ENCODE results near the gene RPS18.
"Not testable (repeated sequence)": the region's sequence is repeated elsewhere in the genome, so short reads cannot be mapped to it uniquely, and the experiment has no call there.

Gene RPS18

GRCh38 chr6:33272275-33273128 lies 627 bp downstream of the RPS18 start:
- H3K4me3 ChIP-seq (ENCODE audit: low read length): peak overlapping the region; percentile 79
- WGBS: 4% methylated on average over 19 of the region's 22 CpGs
- H3K9ac ChIP-seq (ENCODE audit: low read depth, low read length): peak overlapping the region; percentile 97
- H3K36me3 ChIP-seq (ENCODE audit: insufficient read depth, low read length): peaks cover 68% of the 10 kb centered on the region
- peaks cover 17% of the 10 kb centered on the region for H3K4me1 ChIP-seq (ENCODE audit: insufficient read depth, low read length)
- no peaks in the 10 kb centered on the region for H3K27me3 ChIP-seq (ENCODE audit: insufficient read depth, low read length)
- H3K9me3 ChIP-seq (ENCODE audit: insufficient read depth, low read depth, low read length): no peaks in the 10 kb centered on the region
- peak overlapping the region; percentile 97 for H3K27ac ChIP-seq (ENCODE audit: low read depth, low read length)

GRCh38 chr6:33273129-33273923 lies 1.5 kb downstream of the RPS18 start:
- Histone ChIP-seq H3K4me1 (ENCODE audit: insufficient read depth, low read length) (peaks cover 17% of the 10 kb centered on the region), H3K9me3 (ENCODE audit: insufficient read depth, low read depth, low read length) (no peaks in the 10 kb centered on the region), H3K4me3 (ENCODE audit: low read length) (peak overlapping the region; percentile 79), H3K27ac (ENCODE audit: low read depth, low read length) (peak overlapping the region; percentile 97), H3K36me3 (ENCODE audit: insufficient read depth, low read length) (peaks cover 60% of the 10 kb centered on the region), H3K27me3 (ENCODE audit: insufficient read depth, low read length) (no peaks in the 10 kb centered on the region), H3K9ac (ENCODE audit: low read depth, low read length) (peak overlapping the region; percentile 97)
- WGBS: 56% methylated on average over 11 of the region's 11 CpGs

DNA sequence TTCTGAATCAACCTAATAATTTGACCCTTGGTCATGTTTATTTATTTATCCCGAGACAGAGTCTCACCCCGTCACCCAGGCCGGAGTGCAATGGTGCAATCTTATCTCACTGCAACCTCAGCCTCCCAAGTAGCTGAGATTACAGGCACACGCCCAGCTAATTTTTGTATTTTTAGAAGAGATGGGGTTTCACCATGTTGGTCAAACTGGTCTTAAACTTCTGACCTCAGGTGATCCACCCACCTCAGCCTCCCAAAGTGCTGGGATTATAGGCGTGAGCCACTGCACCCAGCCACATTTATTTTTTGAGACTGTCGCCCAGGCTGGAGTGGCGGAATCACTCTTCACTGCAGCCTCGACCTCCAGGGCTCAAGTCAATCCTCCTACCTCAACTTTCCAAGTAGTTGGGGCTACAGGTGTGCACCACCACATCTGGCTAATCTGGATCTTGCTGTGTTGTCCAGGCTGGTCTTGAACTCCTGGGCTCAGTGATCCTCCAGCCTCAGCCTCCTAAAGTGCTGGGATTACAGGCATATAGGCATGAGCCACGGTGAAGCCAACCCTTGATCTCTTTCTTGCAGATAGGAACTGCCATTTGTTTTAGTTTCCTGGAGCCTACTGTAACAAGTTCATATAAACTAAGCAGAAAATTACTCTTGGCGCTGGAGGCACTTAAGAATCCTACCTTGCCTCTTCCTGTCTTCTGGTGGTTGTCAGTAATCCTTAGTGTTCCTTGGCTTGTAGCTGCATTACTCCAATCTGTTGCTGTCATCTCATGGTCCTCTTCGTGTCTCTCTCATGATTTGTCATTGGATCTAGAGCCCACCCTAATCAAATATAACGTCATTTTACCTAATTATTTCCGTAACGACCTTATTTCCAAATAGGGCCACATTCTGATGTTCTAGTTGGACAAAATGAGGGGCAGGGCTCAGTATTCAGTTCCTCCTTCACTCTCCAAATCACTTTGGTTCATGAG lies 2.3 kb downstream of the RPS18 start:
- H3K9ac ChIP-seq (ENCODE audit: low read depth, low read length): peak overlapping the region; percentile 97
- 82% methylated on average over 14 of the region's 14 CpGs for WGBS
- no peaks in the 10 kb centered on the region for H3K27me3 ChIP-seq (ENCODE audit: insufficient read depth, low read length)
- peak overlapping the region; percentile 79 for H3K4me3 ChIP-seq (ENCODE audit: low read length)
- H3K36me3 ChIP-seq (ENCODE audit: insufficient read depth, low read length): peaks cover 59% of the 10 kb centered on the region
- peak overlapping the region; percentile 97 for H3K27ac ChIP-seq (ENCODE audit: low read depth, low read length)
- H3K9me3 ChIP-seq (ENCODE audit: insufficient read depth, low read depth, low read length): no peaks in the 10 kb centered on the region
- peaks cover 17% of the 10 kb centered on the region for H3K4me1 ChIP-seq (ENCODE audit: insufficient read depth, low read length)

DNA sequence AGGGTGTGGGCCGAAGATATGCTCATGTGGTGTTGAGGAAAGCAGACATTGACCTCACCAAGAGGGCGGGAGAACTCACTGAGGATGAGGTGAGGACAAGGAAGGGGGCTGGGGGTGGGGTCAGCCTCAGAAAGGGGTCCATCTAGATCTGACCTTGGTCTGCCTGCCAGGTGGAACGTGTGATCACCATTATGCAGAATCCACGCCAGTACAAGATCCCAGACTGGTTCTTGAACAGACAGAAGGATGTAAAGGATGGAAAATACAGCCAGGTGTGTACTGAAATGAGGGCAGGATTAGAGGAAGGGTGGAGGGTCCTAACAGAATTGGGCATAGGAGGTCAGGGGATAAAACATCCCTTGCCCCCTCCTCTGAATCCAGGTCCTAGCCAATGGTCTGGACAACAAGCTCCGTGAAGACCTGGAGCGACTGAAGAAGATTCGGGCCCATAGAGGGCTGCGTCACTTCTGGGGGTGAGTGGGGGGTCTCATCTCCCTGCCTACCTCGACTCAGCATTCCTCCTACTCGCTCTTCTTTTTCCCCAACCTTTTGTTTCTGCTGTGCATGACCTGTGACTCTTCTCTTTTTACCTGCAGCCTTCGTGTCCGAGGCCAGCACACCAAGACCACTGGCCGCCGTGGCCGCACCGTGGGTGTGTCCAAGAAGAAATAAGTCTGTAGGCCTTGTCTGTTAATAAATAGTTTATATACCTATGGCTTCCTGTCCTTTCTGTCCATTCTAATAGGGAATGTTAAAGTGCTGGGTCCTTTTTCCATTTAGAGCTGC lies 4.1 kb downstream of the RPS18 start:
- peak overlapping the region; percentile 97 for H3K27ac ChIP-seq (ENCODE audit: low read depth, low read length)
- peaks cover 68% of the 10 kb centered on the region for H3K36me3 ChIP-seq (ENCODE audit: insufficient read depth, low read length)
- H3K4me3 ChIP-seq (ENCODE audit: low read length): peak overlapping the region; percentile 79
- H3K27me3 ChIP-seq (ENCODE audit: insufficient read depth, low read length); H3K9me3 ChIP-seq (ENCODE audit: insufficient read depth, low read depth, low read length): not testable (repeated sequence)
- WGBS: 76% methylated on average over 12 of the region's 16 CpGs
- H3K4me1 ChIP-seq (ENCODE audit: insufficient read depth, low read length): peaks cover 21% of the 10 kb centered on the region
- H3K9ac ChIP-seq (ENCODE audit: low read depth, low read length): peak overlapping the region; percentile 97

DNA sequence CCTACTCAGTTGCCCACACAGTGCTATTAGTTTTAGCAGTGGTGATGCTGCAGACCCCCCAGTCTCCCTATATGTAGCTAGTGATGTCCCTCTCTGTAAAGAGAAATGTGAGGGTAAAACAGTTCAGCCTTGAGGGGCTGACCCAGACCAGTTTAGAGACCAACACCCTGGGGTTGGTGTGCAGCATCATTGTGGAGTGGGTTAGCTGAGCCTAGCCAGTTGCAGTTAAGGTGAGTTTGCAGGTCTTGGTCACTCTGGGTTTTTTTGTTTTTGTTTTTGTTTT lies 4.6 kb downstream of the RPS18 start:
- peak overlapping the region; percentile 79 for H3K4me3 ChIP-seq (ENCODE audit: low read length)
- H3K9me3 ChIP-seq (ENCODE audit: insufficient read depth, low read depth, low read length): no peaks in the 10 kb centered on the region
- peak overlapping the region; percentile 97 for H3K27ac ChIP-seq (ENCODE audit: low read depth, low read length)
- H3K4me1 ChIP-seq (ENCODE audit: insufficient read depth, low read length): peaks cover 21% of the 10 kb centered on the region
- peaks cover 73% of the 10 kb centered on the region for H3K36me3 ChIP-seq (ENCODE audit: insufficient read depth, low read length)
- H3K27me3 ChIP-seq (ENCODE audit: insufficient read depth, low read length): no peaks in the 10 kb centered on the region
- peak overlapping the region; percentile 97 for H3K9ac ChIP-seq (ENCODE audit: low read depth, low read length)

GRCh38 chr6:33276864-33277662 lies 5.2 kb downstream of the RPS18 start, which contains the start of gene B3GALT4:
Gene B3GALT4 (plus strand): TSS chr6:33277123. CDS start chr6:33277420, 297 bp downstream.
- H3K9ac ChIP-seq (ENCODE audit: low read depth, low read length): peak within 1 kb of the TSS; percentile 97
- H3K27me3 ChIP-seq (ENCODE audit: insufficient read depth, low read length): no peaks in the 10 kb centered on the region
- peak within 1 kb of the TSS; percentile 97 for H3K27ac ChIP-seq (ENCODE audit: low read depth, low read length)
- H3K4me3 ChIP-seq (ENCODE audit: low read length): peak within 1 kb of the TSS; percentile 79
- H3K36me3 ChIP-seq (ENCODE audit: insufficient read depth, low read length): peaks cover 79% of the 10 kb centered on the region
- no peaks in the 10 kb centered on the region for H3K9me3 ChIP-seq (ENCODE audit: insufficient read depth, low read depth, low read length)
- peaks cover 21% of the 10 kb centered on the region for H3K4me1 ChIP-seq (ENCODE audit: insufficient read depth, low read length)
- WGBS: 1% methylated on average over 80 of the region's 80 CpGs

DNA sequence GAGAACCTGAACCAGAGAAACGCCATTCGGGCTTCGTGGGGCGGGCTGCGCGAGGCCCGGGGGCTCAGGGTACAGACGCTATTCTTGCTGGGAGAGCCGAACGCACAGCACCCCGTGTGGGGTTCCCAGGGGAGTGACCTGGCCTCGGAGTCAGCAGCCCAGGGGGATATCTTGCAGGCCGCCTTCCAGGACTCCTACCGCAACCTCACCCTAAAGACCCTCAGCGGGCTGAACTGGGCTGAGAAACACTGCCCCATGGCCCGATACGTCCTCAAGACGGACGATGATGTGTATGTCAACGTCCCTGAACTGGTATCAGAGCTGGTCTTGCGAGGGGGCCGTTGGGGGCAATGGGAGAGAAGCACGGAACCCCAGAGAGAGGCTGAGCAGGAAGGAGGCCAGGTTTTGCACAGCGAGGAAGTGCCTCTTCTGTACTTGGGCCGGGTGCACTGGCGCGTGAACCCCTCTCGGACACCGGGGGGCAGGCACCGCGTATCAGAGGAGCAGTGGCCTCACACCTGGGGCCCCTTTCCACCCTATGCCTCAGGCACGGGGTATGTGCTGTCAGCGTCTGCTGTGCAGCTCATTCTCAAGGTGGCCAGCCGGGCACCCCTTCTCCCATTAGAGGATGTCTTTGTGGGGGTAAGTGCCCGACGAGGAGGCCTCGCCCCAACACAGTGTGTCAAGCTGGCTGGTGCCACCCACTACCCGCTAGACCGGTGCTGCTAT lies 6.0 kb downstream of the RPS18 start:
- peaks cover 82% of the 10 kb centered on the region for H3K36me3 ChIP-seq (ENCODE audit: insufficient read depth, low read length)
- peak overlapping the region; percentile 97 for H3K9ac ChIP-seq (ENCODE audit: low read depth, low read length)
- no peaks in the 10 kb centered on the region for H3K27me3 ChIP-seq (ENCODE audit: insufficient read depth, low read length)
- no peaks in the 10 kb centered on the region for H3K9me3 ChIP-seq (ENCODE audit: insufficient read depth, low read depth, low read length)
- peak overlapping the region; percentile 97 for H3K27ac ChIP-seq (ENCODE audit: low read depth, low read length)
- H3K4me1 ChIP-seq (ENCODE audit: insufficient read depth, low read length): peaks cover 21% of the 10 kb centered on the region
- WGBS: 53% methylated on average over 39 of the region's 39 CpGs
- H3K4me3 ChIP-seq (ENCODE audit: low read length): peak overlapping the region; percentile 79

DNA sequence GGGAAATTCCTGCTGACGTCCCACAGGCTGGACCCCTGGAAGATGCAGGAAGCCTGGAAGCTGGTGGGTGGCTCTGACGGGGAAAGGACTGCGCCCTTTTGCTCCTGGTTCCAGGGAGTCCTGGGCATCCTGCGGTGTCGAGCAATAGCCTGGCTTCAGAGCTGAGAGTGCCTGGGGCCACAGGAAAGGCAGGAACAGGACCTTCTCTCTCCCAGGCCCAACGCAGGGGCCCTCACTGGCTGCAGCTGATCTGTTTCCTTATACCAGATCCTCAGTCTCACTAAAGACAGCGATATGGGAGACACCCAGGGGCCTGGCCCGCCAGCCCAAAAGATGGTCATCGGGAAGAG lies 6.5 kb downstream of the RPS18 start:
- peaks cover 18% of the 10 kb centered on the region for H3K4me1 ChIP-seq (ENCODE audit: insufficient read depth, low read length)
- H3K9me3 ChIP-seq (ENCODE audit: insufficient read depth, low read depth, low read length): no peaks in the 10 kb centered on the region
- 87% methylated on average over 9 of the region's 9 CpGs for WGBS
- H3K36me3 ChIP-seq (ENCODE audit: insufficient read depth, low read length): peaks cover 80% of the 10 kb centered on the region
- no peak overlapping the region for H3K9ac ChIP-seq (ENCODE audit: low read depth, low read length)
- H3K27ac ChIP-seq (ENCODE audit: low read depth, low read length): no peak overlapping the region; the same call in 1 of the 2 replicates
- peak overlapping the region; percentile 79; the same call in 1 of the 2 replicates for H3K4me3 ChIP-seq (ENCODE audit: low read length)
- no peaks in the 10 kb centered on the region for H3K27me3 ChIP-seq (ENCODE audit: insufficient read depth, low read length)

- Histone ChIP-seq H3K9ac (ENCODE audit: low read depth, low read length) (no peak overlapping the region), H3K36me3 (ENCODE audit: insufficient read depth, low read length) (peaks cover 80% of the 10 kb centered on the region), H3K9me3 (ENCODE audit: insufficient read depth, low read depth, low read length) (no peaks in the 10 kb centered on the region), H3K27ac (ENCODE audit: low read depth, low read length) (no peak overlapping the region), H3K27me3 (ENCODE audit: insufficient read depth, low read length) (no peaks in the 10 kb centered on the region), H3K4me3 (ENCODE audit: low read length) (no peak overlapping the region), H3K4me1 (ENCODE audit: insufficient read depth, low read length) (peaks cover 17% of the 10 kb centered on the region)
- 95% methylated on average over 3 of the region's 3 CpGs for WGBS
Measured at GRCh38 chr6:33278810-33279209, 6.9 kb downstream of the RPS18 start.
